ENCODE measurements around the gene RNPC3.
A peak's percentile ranks its signal among the peaks of the same experiment; 100 is the strongest.
"Not testable (repeated sequence)": the region's sequence is repeated elsewhere in the genome, so short reads cannot be mapped to it uniquely, and the experiment has no call there.

RNPC3 gene

GRCh38 chr1:103525607-103526507, at the start of gene RNPC3:
Gene RNPC3 (plus strand): TSS chr1:103525699. CDS start chr1:103526071, 372 bp downstream.
- DNase-seq: peak; percentile 84

- DNase-seq: no peak
Observed at GRCh38 chr1:103477101-103477500, 48.4 kb upstream of the RNPC3 start.

GRCh38 chr1:103489935-103490334, 35.6 kb upstream of the RNPC3 start:
- DNase-seq: no peak

GRCh38 chr1:103492003-103492625, 33.4 kb upstream of the RNPC3 start:
- DNase-seq: no peak

GRCh38 chr1:103496014-103496635, 29.4 kb upstream of the RNPC3 start:
- DNase-seq: no peak

GRCh38 chr1:103497404-103497803, 28.1 kb upstream of the RNPC3 start:
- no peak for DNase-seq

GRCh38 chr1:103509250-103509649, 16.2 kb upstream of the RNPC3 start:
- no peak for DNase-seq

GRCh38 chr1:103513711-103514110, 11.8 kb upstream of the RNPC3 start:
- no peak for DNase-seq

GRCh38 chr1:103514920-103515503, 10.5 kb upstream of the RNPC3 start:
- DNase-seq: no peak

GRCh38 chr1:103516283-103516682, 9.2 kb upstream of the RNPC3 start:
- DNase-seq: no peak

- DNase-seq: no peak
Observed at GRCh38 chr1:103516693-103517092, 8.8 kb upstream of the RNPC3 start.

GRCh38 chr1:103517380-103518047, 8.0 kb upstream of the RNPC3 start:
- DNase-seq: no peak

GRCh38 chr1:103520822-103521221, 4.7 kb upstream of the RNPC3 start:
- no peak for DNase-seq

GRCh38 chr1:103523346-103523745, 2.2 kb upstream of the RNPC3 start:
- no peak for DNase-seq

- DNase-seq: no peak
Observed at GRCh38 chr1:103525114-103525606, 339 bp upstream of the RNPC3 start.

- DNase-seq: no peak
Observed at GRCh38 chr1:103527331-103527730, 1.8 kb downstream of the RNPC3 start.

GRCh38 chr1:103529746-103530145, 4.2 kb downstream of the RNPC3 start:
- DNase-seq: peak; percentile 41

GRCh38 chr1:103538226-103538625, 12.7 kb downstream of the RNPC3 start:
- DNase-seq: no peak

- DNase-seq: no peak
Observed at GRCh38 chr1:103541431-103541830, 15.9 kb downstream of the RNPC3 start.

GRCh38 chr1:103546496-103546895, 21.0 kb downstream of the RNPC3 start:
- DNase-seq: no peak

GRCh38 chr1:103547840-103548239, 22.3 kb downstream of the RNPC3 start:
- no peak for DNase-seq

- DNase-seq: no peak
Observed at GRCh38 chr1:103560427-103560826, 34.9 kb downstream of the RNPC3 start.

GRCh38 chr1:103561124-103561523, 35.6 kb downstream of the RNPC3 start:
- DNase-seq: not testable (repeated sequence)
